Stimulated activated CD8-positive, alpha-beta memory T cell treated with anti-CD3 and anti-CD28 coated beads, Interleukin-12 subunit alpha, Interleukin-12 subunit beta, amount 100 ng/mL, for 24 hours (primary cell): ENCODE data around the gene TSGA10IP.
A peak's percentile ranks its signal among the peaks of the same experiment; 100 is the strongest.

Experiments
- DNase-seq: peaks from one replicate; pipeline ENCODE4 v3.0.0-alpha.2; 2020; ENCODE audit errors: extremely low read depth

The TSGA10IP gene

DNA sequence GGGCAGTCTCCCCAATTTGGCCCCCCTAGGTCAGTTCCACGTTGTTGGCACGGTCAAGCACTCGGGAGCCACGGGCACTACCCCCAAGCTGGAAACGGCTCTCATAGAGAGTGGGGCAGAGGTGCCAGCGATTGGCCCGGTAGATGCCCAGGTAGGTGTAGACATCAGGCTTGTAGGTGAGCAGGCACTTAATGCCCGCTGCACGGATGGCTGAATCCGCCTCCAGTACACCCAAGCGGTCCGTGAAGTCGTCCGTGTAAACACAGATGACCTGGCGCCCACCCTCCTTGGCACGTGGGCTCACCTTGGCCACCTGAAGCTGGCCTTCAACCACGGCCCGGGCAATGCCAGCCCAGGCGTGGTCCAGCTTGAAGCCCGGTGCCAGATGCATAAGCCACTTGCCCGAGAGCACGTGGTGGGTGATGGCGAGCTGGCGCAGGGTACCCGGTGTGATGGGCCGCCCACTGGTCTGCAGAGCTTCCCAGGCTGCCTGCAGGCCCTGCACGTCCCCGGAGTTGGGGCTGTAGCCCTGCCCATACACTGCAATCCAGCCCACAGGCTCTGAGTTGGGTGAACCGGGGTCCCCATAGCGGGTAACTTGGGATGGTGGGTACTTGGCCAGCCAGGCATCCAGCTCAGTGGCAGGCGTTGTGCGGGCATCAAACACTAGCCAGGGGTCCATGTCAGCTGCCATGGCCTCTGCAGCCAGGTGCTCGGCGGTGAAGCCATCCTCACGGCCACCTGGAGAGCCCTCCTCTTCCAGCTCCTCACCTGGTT, 27.7 kb upstream of the TSGA10IP start:
- no peak for DNase-seq

DNA sequence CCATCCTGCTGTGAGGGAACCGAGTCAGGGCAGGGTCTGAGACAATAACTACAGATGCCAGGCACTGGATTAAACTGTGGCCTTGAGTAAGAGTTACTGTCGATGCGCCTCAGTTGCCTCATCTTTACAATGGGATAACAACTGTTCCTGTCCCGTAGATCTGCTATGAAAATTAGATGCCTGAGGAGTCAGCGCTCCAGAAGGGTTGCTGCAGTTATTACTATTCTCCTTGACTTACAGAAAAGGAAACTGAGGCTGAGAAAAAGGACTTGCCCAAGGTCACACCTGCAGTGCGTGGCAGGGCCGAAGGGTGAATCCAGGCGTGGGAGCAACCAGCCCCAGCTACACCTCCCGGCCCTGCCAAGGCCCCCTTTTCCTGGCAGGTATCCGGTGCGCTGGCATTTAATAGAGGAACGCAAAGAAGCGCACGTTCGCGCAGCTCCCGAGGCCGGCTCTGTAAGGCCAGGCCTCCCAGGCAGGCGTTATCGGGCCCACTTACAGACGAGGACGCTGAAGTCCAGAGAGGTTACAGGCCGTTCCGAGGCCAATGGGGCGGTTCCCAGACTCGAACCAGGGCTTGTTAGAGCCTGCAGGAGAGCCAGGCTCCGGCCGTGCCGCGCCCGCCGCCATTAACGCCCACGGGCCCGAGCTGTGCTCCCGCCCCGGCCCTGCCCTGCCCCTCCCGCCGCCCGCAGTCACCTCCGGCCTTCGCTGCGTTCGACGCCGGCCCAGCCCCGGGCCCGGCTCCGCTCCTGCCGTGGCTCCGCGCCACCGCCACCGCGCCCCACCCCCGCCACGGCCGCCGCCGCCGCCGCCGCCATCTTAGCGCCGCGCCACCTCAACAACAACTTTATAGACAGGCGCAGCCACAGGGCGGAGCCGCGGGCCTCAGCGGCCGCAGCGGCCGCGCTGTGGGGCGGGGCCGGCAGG, 26.8 kb upstream of the TSGA10IP start, which contains the start of gene C11orf68:
Gene C11orf68, minus strand, starts transcription at position 852 of the 930 bp plus-strand sequence. Its CDS starts 31 bp downstream, at position 821.
- peak; percentile 33 for DNase-seq

DNA sequence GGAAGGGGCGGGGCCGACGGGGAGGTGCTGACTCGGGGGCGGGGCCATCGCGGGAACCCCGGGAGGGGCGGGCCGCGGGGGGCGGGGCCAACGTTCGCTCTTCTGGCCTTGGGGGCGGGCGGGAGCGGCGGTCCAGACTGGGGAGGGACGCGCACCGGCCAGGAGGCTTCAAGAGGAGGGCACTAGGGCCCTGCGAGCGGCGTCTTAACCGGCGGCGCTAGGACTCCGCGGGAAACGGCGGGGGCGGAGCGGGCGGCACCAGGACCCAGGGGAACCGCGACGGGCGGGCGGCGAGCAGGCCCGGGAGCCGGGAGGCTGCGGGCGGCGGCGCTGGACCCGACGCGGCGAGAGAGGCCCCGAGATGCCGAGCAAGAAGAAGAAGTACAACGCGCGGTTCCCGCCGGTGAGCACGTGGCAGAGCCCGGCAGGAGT, 26.1 kb upstream of the TSGA10IP start, which contains the start of gene DRAP1:
Gene DRAP1, plus strand, starts transcription at position 286 of the 432 bp plus-strand sequence. Its CDS starts 76 bp downstream, at position 362.
- peak; percentile 99 for DNase-seq

DNA sequence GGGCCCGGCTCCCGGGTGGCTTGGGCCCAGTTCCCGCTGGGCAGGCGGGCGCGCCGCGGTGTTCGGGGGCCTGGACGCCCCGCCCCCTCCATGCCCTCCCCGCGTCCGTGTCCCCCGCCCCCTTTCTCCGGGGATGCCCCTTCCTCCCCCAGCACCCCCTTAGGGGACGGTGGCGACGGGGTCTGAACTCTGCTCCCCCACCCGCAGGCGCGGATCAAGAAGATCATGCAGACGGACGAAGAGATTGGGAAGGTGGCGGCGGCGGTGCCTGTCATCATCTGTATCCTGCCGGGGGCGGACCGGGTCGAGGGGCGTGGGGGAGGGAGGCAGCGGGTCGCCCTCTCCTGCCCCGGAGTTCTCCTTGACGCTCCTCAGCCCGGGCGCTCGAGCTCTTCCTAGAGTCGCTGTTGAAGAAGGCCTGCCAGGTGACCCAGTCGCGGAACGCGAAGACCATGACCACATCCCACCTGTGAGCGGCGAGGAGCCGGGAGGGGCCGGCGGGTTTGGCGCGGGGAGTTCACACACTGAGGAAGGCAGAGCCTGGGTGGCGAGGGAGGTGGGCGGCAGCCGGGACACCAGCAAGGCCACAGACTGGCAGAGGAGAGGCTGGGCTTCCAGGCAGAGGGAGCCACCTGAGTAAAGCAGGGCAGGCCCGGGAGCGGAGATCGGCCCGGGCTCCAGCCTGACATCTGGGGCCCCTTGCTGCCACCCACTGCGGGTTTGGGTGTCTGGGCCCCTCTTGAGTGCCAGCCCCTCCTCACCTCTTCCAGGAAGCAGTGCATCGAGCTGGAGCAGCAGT, 25.5 kb upstream of the TSGA10IP start:
- no peak for DNase-seq

DNA sequence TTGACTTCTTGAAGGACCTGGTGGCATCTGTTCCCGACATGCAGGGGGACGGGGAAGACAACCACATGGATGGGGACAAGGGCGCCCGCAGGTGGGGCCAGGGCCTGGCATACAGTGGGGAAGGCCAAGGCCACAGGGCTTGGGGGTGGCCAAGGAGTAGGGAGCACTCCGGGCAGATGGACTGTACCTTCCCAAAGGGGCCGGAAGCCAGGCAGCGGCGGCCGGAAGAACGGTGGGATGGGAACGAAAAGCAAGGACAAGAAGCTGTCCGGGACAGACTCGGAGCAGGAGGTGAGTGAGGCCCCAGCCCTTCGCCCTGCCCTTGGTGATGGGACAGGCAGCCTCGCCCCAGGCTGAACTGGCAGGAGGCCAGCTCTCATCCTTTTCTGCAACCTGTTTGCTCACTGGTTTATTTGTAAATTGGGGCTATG, 24.9 kb upstream of the TSGA10IP start:
- DNase-seq: no peak

DNA sequence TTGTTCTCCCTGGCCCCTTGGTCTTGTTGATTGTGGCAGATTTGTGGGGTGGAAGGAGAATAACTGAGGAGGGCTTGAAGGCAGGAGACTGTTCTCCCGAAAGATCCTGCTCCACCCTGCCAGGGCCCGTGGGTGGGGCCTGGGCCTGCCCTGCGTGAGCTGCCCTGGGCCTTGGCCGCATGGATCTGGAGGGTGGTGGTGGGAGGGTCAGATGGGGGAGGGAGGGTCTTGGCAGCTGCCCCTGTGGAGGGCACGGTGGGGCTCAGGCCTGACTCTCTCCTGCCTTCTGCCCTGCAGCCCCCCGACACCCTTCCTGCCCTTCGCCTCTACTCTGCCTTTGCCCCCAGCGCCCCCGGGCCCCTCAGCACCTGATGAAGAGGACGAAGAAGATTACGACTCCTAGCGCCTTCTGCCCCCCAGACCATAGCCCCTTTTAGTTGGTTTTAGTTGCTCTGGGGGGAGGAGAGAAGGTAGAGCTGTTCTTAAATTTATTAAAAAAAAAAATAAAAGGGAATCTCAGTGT, 24.2 kb upstream of the TSGA10IP start:
- no peak for DNase-seq

DNA sequence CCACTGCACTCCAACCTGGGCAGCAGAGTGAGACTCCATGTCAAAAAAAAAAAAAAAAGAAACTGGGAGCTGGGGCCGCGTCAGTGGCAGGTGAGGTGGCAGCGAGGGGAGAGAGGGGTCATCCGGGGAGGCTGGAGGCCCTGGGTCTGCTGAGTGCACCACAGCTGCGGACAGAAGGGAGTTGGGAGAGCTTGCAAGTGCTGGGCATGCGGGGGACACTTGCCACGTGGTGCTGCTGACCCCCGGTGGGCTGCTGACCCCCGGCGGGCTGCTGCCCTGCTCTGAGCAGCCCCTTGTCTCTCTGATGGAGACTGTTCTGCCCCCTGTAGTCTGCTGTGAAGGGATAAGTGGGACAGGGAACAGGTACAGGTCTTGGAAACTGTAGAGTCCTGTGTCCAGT, 23.4 kb upstream of the TSGA10IP start:
- no peak for DNase-seq

DNA sequence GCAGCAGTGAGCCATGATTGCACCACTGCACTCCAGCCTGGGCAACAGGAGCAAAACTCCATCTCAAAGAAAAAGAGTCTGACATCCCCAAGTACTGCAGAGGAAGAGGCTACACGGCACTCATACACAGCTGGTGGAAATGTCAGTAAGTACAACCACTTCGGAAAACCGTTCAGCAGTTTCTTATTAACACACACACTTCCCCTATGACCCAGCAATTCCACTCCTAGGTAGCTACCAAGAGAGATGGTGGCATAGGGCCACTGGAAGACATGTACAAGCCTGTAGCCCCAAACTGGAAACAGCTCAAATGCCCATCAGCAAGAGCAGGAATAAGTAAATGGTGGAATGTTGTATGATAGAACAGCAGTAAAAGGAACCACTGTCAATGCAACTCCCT, 22.7 kb upstream of the TSGA10IP start:
- no peak for DNase-seq

DNA sequence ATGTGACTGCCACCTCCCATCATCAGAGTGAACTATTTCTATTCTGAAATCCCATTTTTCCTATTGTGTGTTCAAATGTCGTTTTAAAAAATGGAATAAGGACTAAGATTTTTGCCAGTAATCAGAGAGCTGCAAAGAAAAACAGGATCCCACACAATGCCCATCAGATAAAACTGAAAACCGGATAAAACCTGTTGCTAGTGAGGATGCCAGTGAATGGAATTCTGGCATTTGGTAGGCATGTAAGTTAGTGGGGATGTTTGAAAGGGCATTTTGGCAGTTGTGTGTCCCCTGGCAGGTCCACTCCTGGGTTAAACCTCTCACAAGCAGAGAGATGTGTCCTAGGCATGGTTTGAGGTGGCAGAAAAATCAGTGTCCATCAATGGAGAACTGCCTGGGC, 19.9 kb upstream of the TSGA10IP start:
- no peak for DNase-seq

DNA sequence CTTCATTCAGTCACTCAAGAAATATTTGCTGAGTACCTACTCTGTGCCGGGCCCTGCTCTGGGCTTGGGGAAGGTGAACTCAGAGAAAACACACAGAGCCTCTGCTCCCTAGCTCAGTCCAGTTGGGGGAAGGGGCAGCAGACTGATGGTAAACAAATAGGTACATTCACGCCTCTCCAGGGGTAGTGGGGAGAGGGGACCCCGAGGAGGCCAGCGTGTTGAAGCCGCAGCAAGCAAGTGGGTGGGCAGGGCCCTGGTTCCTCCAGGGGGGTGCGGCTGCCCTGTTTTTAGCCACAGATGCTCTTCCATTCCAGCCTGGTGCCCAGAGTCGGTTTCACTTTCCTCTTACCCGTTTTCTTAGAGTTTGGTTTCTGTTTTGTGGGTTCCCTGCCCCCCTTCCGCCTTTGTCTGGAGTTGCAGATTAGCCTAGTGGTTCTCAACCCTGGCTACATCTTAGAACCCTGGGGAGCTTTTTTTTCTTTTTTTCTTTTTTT, 17.3 kb upstream of the TSGA10IP start:
- DNase-seq: peak; percentile 36

DNA sequence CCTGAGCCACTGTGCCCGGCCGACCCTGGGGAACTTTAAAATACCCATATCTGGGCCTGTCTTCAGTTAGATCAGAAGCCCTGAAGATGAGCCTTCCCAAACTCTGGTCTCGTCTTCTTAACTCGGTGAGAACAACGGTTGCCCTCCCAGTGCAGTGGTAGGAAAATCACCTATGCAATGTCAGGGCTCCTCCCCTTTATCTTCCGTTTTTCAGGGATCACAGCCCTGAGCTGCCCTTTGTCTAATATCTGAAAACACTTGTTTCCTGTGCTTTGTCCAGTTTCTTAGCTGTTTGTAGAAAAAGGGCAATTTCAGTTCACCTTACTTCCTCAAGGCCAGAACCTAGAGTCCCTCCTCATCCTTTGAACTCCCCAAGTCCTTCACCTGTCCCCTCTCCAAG, 16.6 kb upstream of the TSGA10IP start:
- DNase-seq: no peak

DNA sequence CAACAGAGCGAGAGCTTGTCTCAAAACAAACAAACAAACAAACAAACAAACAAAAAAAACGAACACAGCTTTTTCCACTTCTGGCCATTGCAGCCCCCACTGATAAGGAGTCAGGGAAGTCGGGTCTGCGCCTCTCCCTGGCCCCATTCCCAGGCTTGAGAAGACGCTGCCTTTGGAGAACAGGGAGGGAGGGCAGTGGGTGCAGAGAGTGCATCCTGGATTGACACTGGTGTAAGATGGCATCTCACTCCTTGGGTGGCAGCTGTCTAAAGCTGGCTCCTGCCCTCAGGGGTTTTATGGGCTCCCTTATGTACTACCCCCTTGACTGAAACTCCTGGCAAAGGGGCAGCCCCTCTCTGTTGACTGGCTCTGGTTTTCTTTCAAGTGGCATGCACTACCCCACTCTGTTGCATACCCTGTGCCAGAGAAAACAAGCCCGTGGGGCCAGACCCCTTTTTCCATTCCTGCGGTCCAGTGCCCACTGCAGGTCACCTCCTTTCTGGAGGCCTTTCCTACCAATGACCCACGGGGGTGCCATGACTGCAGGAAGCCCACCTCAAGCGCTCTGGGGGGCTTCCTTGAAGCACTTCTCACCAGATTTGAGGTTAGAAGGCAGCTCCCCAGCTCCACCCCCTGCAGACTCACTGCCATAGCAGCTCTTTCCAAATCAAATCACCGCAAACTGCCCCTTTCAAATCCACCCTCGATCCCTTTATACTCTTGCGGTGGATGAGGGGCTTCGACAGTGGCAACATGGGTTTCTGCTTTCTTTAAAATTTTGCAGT, 13.3 kb upstream of the TSGA10IP start:
- no peak for DNase-seq

DNA sequence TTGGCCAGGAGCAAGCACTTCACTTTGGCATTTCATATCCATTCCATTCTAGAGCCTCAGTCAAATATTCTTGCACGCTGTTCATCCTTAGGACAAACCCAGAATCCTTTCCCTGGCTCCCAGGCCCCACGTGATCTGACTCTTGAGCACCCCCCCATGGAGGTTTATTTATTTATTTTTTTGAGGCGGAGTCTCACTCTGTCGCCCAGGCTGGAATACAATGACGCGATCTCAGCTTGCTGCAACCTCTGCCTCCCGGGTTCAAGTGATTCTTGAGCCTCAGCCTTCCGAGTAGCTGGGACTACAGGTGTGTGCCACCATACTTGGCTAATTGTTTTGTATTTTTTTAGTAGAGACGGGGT, 12.7 kb upstream of the TSGA10IP start:
- DNase-seq: no peak

DNA sequence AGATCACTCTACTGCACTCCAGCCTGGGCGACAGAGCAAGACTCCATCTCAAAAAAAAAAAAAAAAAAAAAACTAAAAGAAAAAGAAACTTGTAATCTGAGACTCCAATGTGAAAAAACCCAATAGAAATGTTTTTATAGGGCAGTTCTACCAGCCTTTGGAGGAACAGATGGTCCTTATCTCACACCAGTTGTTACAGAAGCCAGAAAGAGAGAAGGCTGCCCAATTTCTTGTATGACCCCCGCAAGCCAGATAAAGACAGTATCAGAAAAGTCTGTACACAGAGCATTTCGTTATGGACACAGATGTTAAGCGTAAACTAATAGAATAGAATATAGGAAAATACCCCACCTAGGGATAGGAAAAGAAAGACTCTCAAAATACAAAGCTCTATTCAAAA, 11.3 kb upstream of the TSGA10IP start:
- DNase-seq: no peak

DNA sequence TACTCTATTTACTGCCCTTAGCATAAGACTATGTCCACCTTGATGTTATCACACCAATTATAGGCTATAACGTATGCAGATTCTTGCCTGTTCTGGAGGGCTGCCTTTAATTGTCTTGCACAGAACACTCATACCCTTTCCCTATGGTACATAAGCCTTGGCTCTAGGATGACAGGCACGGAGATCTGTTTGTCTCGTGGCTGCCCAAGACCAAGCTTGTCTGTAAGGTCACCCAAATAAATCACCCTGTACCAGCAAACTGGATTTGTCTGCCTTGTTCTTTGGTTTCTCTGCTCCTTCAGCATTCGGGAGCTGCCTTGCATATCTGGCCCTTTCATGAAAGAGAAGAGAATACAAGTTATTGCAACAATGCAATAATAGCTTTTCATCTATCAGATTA, 7.5 kb upstream of the TSGA10IP start:
- DNase-seq: no peak

DNA sequence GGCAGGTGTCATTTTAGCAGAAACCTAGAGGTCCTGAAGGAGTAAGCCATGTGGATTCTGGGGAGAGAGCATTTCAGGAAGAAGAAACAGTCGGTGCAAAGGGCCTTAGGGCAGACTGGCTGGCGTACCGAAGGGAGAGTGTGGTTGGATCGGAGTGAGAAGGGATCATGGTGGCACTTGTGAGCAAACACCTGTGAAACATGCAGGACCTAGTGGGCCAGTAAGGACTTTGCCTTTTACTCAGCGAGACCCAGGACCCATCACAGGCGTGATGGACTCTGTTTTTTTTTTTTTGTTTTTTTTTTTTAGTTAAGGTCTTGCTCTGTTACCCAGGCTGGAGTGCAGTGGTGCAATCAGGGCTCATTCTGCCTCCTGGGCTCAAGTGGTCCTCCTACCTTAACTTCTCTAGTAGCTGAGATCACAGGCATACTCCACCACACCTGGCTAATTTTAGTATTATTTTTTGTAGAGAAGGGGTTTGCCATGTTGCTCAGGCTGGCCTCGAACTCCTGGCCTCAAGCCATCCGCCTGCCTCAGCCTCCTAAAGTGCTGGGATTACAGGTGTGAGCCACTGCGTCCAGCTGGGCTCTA, 3.5 kb upstream of the TSGA10IP start:
- DNase-seq: no peak

DNA sequence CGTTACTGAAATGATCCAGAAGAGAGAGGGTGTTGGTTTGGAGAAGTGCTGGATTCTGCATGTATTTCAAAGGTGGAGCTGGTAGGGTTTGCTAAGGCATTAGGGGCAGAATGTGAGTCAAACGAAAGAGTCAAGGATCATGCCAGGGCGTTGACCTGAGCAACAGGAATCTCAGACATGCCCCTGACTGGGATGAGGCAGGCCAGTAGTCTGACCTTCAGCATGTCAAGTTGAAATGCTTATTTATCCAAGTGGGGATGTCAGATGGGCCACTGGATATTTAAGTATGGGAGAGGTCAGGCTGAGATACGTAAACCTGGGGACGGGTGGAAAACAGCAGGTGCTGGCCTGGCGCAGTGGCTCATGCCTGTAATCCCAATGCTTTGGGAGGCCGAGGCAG, 2.7 kb upstream of the TSGA10IP start:
- no peak for DNase-seq

DNA sequence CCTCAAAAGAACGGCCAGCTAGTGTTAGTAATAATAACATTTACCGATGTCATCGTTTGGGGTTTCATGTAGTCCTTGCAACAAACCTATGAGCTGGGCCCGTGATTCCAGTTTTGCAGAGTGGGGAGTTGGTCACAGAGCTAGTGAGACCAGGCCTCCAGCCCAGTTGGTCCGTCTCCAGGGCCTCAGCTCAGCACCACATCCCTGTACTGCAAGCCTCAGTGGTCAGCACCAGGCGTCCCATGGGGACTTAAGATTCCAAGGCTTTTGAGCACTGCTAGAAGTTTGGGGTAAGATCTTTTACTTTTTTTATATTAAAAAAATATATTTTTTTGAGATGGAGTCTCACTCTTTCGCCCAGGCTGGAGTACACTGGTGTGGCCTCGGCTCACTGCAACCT, 1.1 kb upstream of the TSGA10IP start:
- DNase-seq: no peak

DNA sequence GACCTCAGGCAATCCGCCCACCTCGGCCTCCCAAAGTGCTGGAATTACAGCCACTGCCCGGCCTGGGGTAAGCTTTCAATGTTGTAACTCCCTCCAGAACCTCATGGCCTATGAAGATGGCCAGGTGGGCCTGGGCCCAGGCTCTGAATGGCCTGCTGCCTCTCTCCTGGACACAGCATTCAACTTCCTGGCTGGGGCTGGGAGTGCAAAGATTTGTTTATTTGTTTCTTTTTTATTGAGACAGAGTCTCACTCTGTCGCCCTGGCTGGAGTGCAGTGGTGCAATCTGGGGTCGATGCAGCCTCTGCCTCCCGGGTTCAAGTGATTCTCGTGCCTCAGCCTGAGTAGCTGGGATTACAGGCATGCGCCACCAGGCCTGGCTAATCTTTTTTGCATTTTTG, 513 bp upstream of the TSGA10IP start:
- no peak for DNase-seq

DNA sequence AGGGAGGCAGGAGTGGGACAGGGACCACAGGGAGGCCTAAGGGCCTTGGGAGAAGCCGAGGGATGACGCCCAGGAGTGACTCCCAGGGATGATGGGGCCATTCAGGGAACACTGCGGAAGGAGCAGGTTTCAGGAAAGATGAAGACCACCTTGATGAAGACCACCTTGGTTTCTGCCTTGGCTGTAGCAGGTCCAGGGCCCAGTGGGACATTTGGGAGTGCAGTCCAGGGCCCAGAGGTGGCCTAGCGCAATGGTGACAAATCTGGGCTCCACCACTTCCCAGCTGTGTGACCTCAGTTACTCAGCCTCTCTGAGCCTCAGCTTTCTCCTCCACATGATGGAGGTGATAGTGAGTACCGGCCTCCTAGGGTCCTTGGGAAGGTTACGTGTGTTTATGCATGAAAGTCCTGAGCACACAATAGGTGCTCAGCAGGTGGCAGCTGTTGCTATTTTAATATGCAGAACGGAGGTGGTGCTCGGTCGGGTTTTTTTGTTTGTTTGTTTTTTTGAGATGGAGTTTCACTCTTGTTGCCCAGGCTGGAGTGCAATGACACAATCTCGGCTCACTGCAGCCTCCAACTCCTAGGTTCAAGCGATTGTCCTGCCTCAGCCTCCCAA, 770 bp downstream of the TSGA10IP start:
- DNase-seq: no peak
